Right ventricle myocardium inferior (tissue), 1 donor: ENCODE results near the gene BNIP2. TPM values are rescaled to one million over a fixed set of nuclear protein-coding genes. Genes with fewer than 3 reads are reported as not detected.
A peak's percentile ranks its signal among the peaks of the same experiment; 100 is the strongest.
"Not testable (repeated sequence)": the region's sequence is repeated elsewhere in the genome, so short reads cannot be mapped to it uniquely, and the experiment has no call there.

Experiments
- ATAC-seq: fragments of 200-7000 bp; cut with Tn5 transposase; one replicate; pipeline ENCODE4 v1.9.1; 2020; ENCODE audit warnings: mild to moderate bottlenecking, moderate library complexity
- DNase-seq: peaks from one replicate; pipeline ENCODE4 v3.0.0; 2021; ENCODE audit errors: missing footprints
- intact Hi-C: fragments of 100-400 bp; cut with DNase I; formaldehyde crosslinking; loops from one replicate; pipeline ENCODE4 v1.11.0; 2022
- long read RNA-seq: library from polyadenylated mRNA; unstranded; transcript quantifications from one replicate; pipeline ENCODE4 v2.0.0, GENCODE V29; 2021
- total RNA-seq: library from RNA; stranded (reverse); fragmentation: NEBNext Ultra II Directional; extraction: Animal tissue kit (Norgen Biotek cat#: 25700); gene quantifications from one replicate; pipeline ENCODE4 v1.2.1, GENCODE V29; 2021
- donor health status: DM: no; HTN: yes; CAD: no; lungs with severe emphysema.

BNIP2 gene, protein sequence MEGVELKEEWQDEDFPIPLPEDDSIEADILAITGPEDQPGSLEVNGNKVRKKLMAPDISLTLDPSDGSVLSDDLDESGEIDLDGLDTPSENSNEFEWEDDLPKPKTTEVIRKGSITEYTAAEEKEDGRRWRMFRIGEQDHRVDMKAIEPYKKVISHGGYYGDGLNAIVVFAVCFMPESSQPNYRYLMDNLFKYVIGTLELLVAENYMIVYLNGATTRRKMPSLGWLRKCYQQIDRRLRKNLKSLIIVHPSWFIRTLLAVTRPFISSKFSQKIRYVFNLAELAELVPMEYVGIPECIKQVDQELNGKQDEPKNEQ
- 73.2 TPM for total RNA-seq
- long read RNA-seq, full-length matches to known transcripts = 3 of 55 reads
- long read RNA-seq, partial matches to known transcripts = 1 of 55 reads
- long read RNA-seq, other reads (novel, unspliced or antisense) = 51 of 55 reads

DNA sequence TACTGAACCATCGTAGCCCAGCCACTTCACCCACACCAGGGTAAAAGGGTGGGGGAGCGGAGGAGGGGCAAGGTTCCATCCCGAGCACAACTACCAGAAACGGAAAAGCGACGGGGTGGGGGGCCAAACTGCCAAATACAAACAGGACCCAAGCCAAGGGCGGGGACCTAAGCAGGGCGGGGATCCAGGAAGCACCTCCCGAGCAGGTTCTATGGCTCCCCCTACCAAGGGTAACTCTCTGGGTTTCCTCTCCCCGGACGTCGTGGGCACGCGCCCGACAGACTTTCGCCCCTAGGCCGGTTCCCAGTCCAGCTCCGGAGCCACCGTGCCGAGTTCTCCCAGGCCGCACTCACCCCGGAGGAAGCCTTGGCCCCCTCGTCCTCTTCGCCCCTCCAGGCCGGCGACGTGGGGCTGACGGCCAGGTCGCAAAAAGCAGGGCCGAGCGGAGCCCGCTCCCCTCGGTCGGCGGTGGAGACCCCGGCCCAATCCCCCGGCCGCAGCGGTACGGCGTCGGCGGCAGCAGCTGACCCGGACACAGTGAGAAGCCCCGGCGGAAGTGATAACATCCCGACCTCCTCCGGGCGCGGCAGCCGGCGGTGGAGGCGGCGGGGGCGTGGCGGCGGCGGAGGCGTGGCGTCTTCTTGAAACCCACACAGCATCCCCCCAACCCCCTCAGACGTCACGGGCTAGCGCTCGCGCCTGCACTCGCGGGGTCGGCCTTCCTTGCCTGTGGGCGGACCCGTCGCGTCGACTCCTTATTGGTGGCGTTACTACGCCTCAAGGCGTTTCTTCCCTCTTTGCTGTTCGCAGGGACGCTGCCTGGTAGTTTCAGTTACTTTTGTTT, at the start of gene BNIP2:
TSS of gene BNIP2 (minus strand) at position 539 of the 844 bp plus-strand sequence. CDS start 6,863 bp downstream, outside the sequence.
- intact Hi-C loops = loop anchor here (2.0 kb wide), 1 partner anchor 32 kb away; the partner anchor contains the start of gene GTF2A2
- DNase-seq = peak; percentile 100
- ATAC-seq = peak; percentile 98

DNA sequence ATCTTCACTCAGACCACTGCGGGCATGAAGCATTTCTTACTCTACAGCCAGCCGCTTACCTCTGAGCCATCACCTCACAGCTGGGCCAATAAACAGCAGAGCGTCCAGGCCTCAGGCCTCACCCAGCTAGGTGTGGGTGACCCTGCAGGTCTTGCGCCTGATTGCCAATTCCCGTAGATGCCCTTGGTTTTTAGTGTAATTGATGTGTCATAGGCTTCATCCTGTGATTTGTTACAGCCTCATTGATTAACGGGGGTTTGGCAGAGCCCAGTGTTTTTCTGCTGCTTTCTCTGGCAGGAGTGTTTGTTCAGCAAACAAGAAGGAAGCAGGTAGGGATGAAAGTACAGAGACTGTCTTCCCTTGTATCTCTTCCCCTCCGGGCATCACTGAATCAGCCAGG, 49.6 kb upstream of the BNIP2 start:
- no peak for ATAC-seq
- intact Hi-C loops = no loop called here

DNA sequence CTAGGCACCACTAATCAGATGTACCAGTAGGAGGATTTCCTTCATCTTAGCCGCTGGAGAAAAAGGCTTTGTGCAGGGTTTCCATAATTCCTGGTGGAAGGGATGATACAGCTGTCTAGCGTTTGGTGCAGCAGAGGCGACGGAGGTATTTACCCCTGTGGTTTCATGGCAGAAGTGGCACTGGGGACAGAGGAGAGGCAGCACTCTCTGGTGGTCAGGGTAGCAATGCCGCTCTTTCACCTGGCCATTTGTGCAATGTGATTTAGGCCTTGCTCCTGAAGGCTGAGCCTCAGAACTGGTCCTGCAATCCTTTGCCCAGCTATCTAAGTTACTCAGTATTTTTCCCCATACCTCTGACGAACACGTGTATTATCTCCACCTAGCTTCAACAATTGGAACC, 47.1 kb upstream of the BNIP2 start:
- intact Hi-C loops = no loop called here
- ATAC-seq (no peak), DNase-seq (no peak)

More for the DNA sequence above, 49.6 kb upstream of the BNIP2 start:
- no peak for DNase-seq

DNA sequence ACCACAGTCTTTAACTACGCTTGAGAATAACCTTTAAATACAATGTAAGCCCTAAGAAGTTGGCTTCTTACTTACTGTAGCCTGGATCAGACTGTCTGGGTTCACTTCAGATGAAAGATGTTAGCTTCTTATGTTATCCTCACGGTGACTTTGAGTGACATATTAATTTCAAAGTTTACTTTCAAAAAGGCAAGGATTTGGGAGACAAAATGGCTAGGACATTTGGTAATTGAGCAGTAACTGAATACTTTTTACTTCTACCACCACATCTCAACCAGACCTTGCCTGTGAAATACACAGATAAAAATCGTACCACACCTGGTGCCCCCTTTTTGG, 36.0 kb upstream of the BNIP2 start:
- ATAC-seq = no peak
- intact Hi-C loops = no loop called here

DNA sequence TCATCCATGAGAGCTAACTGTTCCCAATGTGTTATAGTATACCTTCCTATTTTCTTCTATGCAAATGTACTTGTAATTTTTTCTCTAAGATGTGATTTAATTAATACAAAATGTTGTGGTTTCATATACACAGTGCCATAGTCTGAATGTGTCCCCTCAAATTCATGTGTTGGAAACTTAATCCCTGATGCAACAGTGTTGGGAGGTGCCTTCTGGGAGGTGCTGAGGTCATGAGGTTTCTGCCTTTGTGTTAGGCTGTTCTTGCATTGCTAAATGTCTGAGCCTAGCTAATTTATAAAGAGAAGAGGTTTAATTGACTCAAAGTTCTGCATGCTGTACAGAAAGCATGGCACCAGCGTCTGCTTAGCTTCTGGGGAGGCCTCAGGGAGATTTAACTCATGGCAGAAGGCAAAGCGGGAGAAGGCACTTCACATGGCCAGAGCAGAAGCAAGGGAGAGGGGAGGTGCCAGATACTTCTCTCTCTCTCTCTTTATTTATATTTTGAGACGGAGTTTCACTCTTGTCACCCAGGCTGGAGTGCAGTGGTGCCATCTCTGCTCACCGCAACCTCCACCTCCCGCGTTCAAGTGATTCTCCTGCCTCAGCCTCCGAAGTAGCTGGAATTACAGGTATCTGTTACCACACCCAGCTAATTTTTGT, 34.7 kb upstream of the BNIP2 start:
- no peak for ATAC-seq
- intact Hi-C loops = no loop called here
- DNase-seq = no peak

More for the DNA sequence above, 36.0 kb upstream of the BNIP2 start:
- no peak for DNase-seq

DNA sequence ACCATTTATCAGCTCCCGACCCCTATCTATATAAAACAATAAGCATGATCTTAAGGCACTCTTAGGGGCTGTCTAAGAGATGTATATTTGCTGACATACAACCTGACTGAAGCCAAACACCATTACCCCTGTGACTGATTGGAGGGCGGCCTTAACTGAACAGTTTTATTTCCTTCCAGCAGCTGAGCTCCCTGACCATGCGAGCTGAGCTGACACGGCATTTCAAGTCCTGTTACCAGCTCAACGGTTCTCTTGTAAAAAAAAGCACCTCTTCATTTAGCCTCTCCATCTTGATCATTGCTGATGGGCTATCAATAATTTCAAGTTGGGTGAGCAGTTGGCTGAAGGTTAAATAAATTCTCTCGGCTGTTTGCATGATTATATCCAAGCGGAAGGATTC, 33.4 kb upstream of the BNIP2 start:
- intact Hi-C loops = no loop called here
- ATAC-seq = no peak
- DNase-seq = no peak

DNA sequence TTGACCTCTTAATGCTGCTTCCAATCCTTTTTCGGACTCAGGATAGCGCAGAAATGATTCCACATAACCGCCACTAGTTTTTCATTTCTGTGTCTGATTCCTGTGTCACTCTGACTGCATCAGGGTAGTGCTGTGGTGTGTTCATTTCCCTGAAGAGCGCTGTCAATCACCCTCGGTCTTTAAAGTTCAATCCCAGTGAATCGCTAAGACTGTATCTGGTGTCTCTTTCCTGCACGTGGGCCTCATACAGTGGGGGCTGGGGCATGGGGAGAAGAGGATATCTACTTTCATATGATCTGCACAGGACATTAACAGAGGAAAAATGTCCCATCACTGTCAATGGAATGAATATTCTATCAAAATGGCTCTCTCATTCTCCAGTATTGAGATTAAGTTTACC, 32.9 kb upstream of the BNIP2 start:
- no peak for DNase-seq
- intact Hi-C loops = no loop called here
- no peak for ATAC-seq

DNA sequence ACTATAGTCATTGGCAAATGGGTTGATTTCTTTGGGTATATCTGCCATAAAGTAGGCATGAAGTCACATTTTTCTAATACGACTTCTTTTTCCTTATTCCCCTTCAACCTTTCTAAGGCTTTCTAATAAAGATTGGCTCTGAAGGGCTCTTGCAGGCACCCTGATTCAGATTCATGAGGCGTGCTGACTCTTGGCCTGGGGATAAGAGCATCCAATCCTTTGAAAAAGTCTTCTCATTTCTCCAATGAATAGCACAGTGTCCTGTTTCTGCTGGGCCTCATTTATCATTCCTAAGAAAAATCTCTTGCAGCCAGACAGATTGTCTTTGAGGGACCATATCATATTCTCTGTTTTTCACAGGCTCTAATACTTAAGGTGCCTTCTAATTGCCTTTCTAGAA, 32.3 kb upstream of the BNIP2 start:
- no peak for DNase-seq
- no peak for ATAC-seq
- intact Hi-C loops = no loop called here

DNA sequence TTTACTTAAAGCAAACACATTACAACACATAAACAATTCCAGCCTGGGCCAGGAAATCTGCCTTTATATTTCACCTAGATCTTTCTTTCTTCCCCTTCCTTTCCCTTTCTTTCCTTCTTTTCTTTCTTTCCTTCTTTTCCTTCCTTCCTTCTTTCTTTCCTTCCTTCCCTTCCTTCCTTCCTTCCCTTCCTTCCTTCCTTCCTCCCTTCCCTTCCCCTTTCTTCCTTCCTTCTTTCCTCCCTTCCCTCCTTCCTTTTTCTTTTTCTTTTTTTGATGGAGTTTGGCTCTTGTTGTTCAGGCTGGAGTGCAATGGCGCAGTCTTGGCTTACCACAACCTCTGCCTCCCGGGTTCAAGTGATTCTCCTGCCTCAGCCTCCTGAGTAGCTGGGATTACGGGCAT, 24.1 kb upstream of the BNIP2 start:
- intact Hi-C loops = no loop called here
- no peak for DNase-seq
- ATAC-seq = no peak

DNA sequence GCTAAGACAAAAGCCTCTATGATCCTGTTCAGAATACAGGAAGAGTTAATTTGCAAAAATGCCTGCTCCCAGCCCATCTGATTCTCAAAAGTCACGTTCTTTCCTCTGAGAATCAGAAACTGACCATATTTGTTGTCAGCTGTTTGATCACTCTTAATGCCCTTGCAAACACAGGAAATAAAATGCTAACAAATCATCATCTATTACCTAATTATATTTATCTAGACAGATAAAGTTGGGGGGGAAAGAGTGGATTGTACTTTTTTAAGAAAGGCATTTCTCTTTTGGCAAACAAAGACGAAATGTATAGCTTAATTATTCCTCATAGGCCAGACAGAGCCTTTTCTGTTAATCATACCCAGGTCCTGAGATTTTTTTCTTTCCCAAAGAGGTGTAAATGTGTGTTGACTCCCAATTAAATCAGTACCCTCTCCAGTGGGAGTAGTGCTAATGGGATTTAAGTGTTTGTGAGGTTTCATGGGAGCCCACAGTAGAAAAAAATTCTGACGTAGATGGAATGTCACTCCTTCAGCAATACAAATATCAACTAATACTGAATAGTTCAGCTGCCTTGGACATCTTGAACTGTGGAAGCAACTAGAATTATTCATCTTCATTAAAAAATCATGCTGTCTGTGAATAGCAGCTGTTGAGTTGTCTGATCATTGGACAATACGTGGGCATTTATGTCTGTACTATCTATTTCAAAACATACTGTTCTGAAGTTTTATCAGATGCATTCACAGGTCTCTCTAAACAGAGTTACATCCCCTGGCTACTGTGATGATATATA, 22.5 kb upstream of the BNIP2 start:
- intact Hi-C loops = no loop called here
- ATAC-seq = no peak
- no peak for DNase-seq

DNA sequence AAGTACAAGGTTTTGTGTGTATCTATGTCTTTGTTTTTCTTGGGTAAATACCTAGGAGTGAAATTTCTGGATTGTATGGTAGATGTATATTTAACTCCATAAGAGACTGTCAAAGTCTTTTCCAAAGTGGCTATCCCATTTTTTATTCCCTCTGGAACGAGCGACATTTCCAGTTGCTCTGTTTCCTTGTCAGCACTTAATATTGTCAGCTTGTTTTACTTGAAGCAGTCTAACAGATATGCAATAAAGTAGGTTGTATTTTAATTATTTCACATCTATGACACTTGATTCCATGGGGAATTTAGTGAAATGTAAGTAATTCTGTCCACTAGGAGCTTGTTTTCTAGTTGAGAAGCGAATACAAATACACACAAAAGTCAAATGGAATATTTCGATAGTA, 18.5 kb upstream of the BNIP2 start:
- DNase-seq (no peak), ATAC-seq (no peak)
- intact Hi-C loops = no loop called here

DNA sequence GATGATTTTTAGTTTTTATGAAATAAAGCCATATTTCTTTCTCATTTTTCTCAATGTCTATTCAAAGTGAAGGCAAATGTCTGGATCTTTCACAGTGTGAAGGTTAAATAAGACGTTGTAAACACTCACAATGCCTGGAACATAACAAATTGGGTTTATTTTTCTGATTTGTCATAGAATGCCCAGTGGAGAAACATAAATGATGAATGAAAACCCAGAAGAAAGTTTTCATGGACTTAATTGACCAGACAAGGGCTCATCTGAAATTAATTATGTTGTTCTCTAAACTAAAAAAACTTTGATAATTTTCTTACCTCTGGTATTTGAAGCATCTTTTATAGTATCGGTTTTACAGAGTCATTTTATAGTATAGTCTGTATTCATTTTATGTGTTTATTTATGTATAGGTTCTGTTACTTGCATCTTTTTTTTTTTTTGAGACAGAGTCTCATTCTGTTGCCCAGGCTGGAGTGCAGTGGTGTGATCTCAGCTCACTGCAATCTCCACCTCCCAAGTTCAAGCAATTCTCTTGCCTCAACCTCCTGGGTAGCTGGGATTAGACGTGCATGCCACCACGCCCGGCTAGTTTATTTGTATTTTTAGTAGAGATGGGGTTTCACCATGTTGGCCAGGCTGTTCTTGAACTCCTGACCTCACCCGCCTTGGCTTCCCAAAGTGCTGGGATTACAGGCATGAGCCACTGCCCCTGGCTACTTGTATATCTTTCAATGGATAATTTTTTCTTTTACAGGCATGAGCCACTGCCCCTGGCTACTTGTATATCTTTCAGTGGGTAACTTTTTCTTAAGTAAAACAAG, 15.1 kb upstream of the BNIP2 start:
- ATAC-seq = no peak
- DNase-seq = no peak
- intact Hi-C loops = no loop called here

DNA sequence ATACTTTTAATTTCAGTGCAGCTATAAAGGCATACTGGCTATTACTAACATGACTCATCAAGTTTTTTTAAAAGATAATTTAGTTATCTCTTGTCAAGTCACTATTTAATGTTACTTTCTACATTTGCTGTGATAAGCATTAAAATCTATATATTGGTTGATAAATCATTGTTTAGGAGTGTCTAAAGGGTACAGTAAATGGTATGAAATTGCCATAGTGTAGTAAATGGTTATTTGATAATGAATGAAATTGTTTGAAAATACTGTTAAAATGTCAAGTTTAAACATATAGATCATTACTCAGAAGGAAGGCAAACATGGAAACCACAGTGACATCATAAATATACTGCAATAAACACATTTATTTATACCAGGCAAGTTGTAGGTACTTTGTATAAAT, 13.2 kb upstream of the BNIP2 start:
- DNase-seq (no peak), ATAC-seq (no peak)
- intact Hi-C loops = no loop called here

DNA sequence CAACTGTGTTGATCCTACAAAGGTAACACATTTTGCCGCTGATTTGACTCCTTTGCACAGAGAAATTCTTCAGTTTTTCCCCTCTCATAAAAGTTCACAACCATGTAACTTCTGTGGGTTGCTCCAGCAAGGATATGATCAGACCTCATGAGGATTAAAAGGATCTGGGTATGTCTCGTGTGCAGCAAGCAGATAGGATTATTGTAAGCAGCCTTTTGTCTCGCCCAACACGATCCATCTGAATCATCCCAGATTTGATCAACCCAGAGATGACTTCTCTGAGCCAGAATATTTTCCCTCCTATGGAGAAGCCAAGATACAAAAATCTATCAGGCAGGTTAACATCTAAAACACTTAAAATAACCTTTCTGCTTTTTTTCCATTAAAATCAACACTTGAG, 12.8 kb upstream of the BNIP2 start:
- intact Hi-C loops = no loop called here
- DNase-seq (no peak), ATAC-seq (no peak)

DNA sequence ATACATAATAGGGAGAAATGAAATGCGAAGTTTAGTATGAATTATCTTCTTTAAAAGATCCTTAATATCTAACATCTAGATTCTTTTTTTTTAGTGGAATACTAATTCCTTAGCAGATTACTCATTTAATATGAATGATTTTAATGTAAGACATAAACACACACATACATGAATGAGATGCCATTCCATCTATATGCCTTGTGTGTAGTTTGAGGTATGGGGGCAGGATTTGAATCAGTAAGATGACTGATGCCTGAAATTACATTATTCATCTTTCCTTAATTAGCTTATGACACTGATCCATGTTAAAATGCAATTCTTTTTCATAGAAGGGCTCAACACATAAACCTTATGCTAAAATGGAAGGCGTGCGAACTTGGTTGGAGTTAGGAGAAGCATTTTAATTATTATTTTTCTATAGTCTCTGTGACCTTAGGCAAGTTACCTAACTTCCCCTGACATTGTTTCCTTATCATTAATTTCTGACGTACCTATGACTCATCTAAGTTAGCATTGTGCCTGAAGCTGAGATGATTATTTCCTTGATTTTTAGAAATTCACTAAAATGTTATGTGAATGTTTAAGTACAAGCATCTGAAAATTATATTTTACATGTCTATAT, 10.8 kb upstream of the BNIP2 start:
- ATAC-seq = no peak
- DNase-seq = no peak
- intact Hi-C loops = loop anchor here (10.0 kb wide), 1 partner anchor 625 kb away; no protein-coding TSS in a partner anchor

DNA sequence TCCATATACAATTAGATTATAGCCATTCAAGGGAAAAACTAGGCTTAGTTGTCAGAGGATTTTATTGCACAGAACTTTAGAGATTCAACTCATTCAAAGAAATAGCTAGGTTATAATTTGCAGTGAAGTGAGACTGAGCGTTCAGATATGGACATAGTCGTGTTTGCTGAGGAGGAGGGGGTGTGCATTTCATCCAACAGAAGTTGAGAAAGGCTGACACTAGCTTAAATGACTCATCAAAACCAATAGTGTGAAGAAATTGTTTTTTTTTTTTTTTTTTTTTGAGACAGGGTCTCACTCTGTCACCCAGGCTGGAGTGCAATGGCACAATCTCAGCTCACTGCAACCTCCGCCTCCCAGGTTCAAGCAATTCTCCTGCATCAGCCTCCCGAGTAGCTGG, 8.9 kb upstream of the BNIP2 start:
- not testable (repeated sequence) for DNase-seq, ATAC-seq
- intact Hi-C loops = loop anchor here (10.0 kb wide), 1 partner anchor 627 kb away; no protein-coding TSS in a partner anchor

DNA sequence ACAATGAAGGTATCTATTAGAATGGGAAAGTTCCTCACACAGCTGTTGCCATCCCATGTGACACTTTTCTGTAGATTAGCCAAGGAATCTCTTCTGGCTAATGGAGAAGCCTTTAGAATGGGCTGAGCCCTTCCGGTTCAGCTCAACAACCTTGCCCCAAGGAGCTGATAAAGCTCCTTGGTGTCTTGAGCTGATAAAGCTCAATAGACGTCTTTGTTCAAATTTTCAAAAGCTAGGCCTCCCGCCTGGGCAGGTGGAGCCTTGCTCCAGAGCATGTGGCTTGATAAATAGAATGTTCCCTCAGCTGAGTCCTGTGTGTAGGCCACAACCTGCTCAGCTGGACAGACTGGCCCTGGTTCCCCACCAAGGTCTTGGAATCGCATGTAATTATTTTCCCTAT, 7.2 kb upstream of the BNIP2 start:
- ATAC-seq (no peak), DNase-seq (no peak)
- intact Hi-C loops = loop anchor here (10.0 kb wide), 1 partner anchor 628 kb away; no protein-coding TSS in a partner anchor
